CD1c-positive myeloid dendritic cell (primary cell): ENCODE measurements around the gene BCHE.

Source experiments
- DNase-seq: peaks from one replicate; pipeline ENCODE4 v3.0.0-alpha.2; 2016; ENCODE audit errors: extremely low spot score

The BCHE gene

GRCh38 chr3:165837058-165837525 lies at the start of gene BCHE:
BCHE (minus strand) TSS chr3:165837423; CDS start chr3:165831033, 6,390 bp downstream.
- no peak for DNase-seq

- DNase-seq, result no peak
These were observed 48.5 kb upstream of the BCHE start for GRCh38 chr3:165885558-165886270.

GRCh38 chr3:165884518-165884917 lies 47.3 kb upstream of the BCHE start:
- DNase-seq, result no peak

- no peak for DNase-seq
These were observed 46.7 kb upstream of the BCHE start for GRCh38 chr3:165883863-165884478.

GRCh38 chr3:165883117-165883516 lies 45.9 kb upstream of the BCHE start:
- no peak for DNase-seq

- no peak for DNase-seq
These were observed 38.4 kb upstream of the BCHE start for GRCh38 chr3:165875644-165876043.

- DNase-seq, result no peak
These were observed 37.7 kb upstream of the BCHE start for GRCh38 chr3:165874663-165875489.

GRCh38 chr3:165868088-165868487 lies 30.9 kb upstream of the BCHE start:
- DNase-seq, result no peak

- no peak for DNase-seq
These were observed 21.8 kb upstream of the BCHE start for GRCh38 chr3:165859061-165859460.

GRCh38 chr3:165855581-165855980 lies 18.4 kb upstream of the BCHE start:
- no peak for DNase-seq

GRCh38 chr3:165854696-165855095 lies 17.5 kb upstream of the BCHE start:
- DNase-seq, result peak; percentile 9

GRCh38 chr3:165852711-165853110 lies 15.5 kb upstream of the BCHE start:
- no peak for DNase-seq

GRCh38 chr3:165852191-165852590 lies 15.0 kb upstream of the BCHE start:
- DNase-seq, result no peak

- DNase-seq, result no peak
These were observed 8.8 kb upstream of the BCHE start for GRCh38 chr3:165846056-165846455.

- no peak for DNase-seq
These were observed 2.3 kb upstream of the BCHE start for GRCh38 chr3:165839296-165840076.

GRCh38 chr3:165837801-165838200 lies 578 bp upstream of the BCHE start:
- no peak for DNase-seq

- no peak for DNase-seq
These were observed 1.8 kb downstream of the BCHE start for GRCh38 chr3:165835431-165835830.

- no peak for DNase-seq
These were observed 6.5 kb downstream of the BCHE start for GRCh38 chr3:165830746-165831145.

- DNase-seq, result no peak
These were observed 9.3 kb downstream of the BCHE start for GRCh38 chr3:165827883-165828282.

GRCh38 chr3:165827233-165827632 lies 10.0 kb downstream of the BCHE start:
- DNase-seq, result no peak

- no peak for DNase-seq
These were observed 16.5 kb downstream of the BCHE start for GRCh38 chr3:165820671-165821123.
